ENCODE data around the gene KCNK1. TPM values are rescaled to one million over a fixed set of nuclear protein-coding genes. Genes with fewer than 3 reads are reported as not detected.

The KCNK1 gene
- total RNA-seq, 1 experiment from 2014 or later = 31.1 TPM

DNA sequence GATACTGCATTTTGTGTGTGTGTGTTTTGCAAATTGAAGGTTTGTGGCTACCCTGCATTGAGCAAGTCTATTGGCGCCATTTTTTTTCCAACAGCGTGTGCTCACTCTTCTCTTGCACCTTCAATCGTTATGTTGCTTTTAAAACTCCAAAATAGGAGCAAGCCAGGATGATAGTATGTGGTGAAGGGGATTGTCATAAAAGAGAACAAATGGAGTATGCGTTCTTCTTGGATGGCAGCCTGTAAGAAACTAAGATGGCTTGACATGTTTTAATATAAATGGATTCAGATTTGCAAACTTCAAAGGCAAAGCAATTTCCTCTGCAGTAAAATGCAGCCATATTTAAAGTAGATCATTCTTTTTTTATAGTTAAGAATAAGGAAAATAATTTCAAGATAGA, 43.2 kb upstream of the KCNK1 start:
- H3K36me3 ChIP-seq (ENCODE audit: low read depth, low read length) = no peaks in the 10 kb centered on the region
- H3K9me3 ChIP-seq (ENCODE audit: low read length) = no peaks in the 10 kb centered on the region
- H3K27ac ChIP-seq (ENCODE audit: low read length) = no peak overlapping the region
- ChIA-PET CTCF (no interaction called here), POLR2A (ENCODE audit: unreplicated experiment) (interaction anchor here (0.7 kb wide), 1 partner anchor 30 kb away, joined by 3 read pairs; no protein-coding TSS in a partner anchor)
- no peaks in the 10 kb centered on the region for H3K4me1 ChIP-seq (ENCODE audit: insufficient read depth, low read length)
- H3K27me3 ChIP-seq (ENCODE audit: low read length) = no peaks in the 10 kb centered on the region
- no peaks in the 10 kb centered on the region for H4K20me1 ChIP-seq (ENCODE audit: low read length)
- DNase-seq = no peak
- H3K4me2 ChIP-seq (ENCODE audit: low read length) = no peak overlapping the region
- TF ChIP-seq, protein P1, sequence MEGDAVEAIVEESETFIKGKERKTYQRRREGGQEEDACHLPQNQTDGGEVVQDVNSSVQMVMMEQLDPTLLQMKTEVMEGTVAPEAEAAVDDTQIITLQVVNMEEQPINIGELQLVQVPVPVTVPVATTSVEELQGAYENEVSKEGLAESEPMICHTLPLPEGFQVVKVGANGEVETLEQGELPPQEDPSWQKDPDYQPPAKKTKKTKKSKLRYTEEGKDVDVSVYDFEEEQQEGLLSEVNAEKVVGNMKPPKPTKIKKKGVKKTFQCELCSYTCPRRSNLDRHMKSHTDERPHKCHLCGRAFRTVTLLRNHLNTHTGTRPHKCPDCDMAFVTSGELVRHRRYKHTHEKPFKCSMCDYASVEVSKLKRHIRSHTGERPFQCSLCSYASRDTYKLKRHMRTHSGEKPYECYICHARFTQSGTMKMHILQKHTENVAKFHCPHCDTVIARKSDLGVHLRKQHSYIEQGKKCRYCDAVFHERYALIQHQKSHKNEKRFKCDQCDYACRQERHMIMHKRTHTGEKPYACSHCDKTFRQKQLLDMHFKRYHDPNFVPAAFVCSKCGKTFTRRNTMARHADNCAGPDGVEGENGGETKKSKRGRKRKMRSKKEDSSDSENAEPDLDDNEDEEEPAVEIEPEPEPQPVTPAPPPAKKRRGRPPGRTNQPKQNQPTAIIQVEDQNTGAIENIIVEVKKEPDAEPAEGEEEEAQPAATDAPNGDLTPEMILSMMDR (conservative IDR thresholded peaks at IDR 0.05; ENCODE audit: low read depth, low read length) = no peak
- TF ChIP-seq EZH2 (IDR thresholded peaks at IDR 0.05; ENCODE audit: low read length, unreplicated experiment) (no peak), EZH2phosphoT487 (IDR thresholded peaks at IDR 0.05; ENCODE audit: borderline replicate concordance, low read length) (no peak)
- H3K4me3 ChIP-seq (ENCODE audit: low read length) = no peak overlapping the region
- H3K9me2 ChIP-seq (replicated peaks; ENCODE audit: low read length) = no peaks in the 10 kb centered on the region
- no peaks in the 10 kb centered on the region for H3K79me2 ChIP-seq (ENCODE audit: low read length)
- no TSS peak for BruUV-seq (replicated peaks)
- no peak for ATAC-seq
- H3F3A ChIP-seq (ENCODE audit: low read length, unreplicated experiment) = no peaks in the 10 kb centered on the region
- intact Hi-C loops (cut with micrococcal nuclease) = no loop called here
- no peak overlapping the region for H3K9ac ChIP-seq (ENCODE audit: low read length)
- no peak overlapping the region for H2AFZ ChIP-seq (ENCODE audit: low read length)

DNA sequence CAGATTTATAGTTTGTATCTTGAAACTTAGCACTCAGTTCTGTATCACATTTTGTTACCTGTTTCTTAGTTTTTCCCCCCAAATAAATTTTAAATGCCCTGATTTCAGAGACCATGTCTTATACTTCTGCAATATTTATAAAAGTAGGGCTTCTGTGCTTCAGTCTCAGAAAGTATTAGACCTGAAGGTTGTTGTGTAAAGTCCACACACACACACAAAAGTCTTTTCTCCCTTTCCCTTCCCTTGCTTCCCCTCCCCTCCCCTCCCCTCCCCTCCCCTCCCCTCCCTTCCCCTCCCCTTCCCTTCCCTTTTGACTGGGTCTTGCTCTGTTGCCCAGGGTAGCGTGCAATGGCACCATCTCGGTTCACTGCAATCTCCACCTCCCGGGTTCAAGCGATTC, 41.0 kb upstream of the KCNK1 start:
- DNase-seq = no peak
- no TSS peak for BruUV-seq (replicated peaks)
- Histone ChIP-seq H3K9ac (ENCODE audit: low read length) (no peak overlapping the region), H3K27ac (ENCODE audit: low read length) (no peak overlapping the region), H3F3A (ENCODE audit: low read length, unreplicated experiment) (no peaks in the 10 kb centered on the region), H3K9me3 (ENCODE audit: low read length) (no peaks in the 10 kb centered on the region), H3K79me2 (ENCODE audit: low read length) (no peaks in the 10 kb centered on the region), H3K4me1 (ENCODE audit: insufficient read depth, low read length) (no peaks in the 10 kb centered on the region), H3K36me3 (ENCODE audit: low read depth, low read length) (no peaks in the 10 kb centered on the region), H4K20me1 (ENCODE audit: low read length) (no peaks in the 10 kb centered on the region), H2AFZ (ENCODE audit: low read length) (no peak overlapping the region), H3K4me3 (ENCODE audit: low read length) (no peak overlapping the region), H3K9me2 (replicated peaks; ENCODE audit: low read length) (no peaks in the 10 kb centered on the region), H3K27me3 (ENCODE audit: low read length) (no peaks in the 10 kb centered on the region), H3K4me2 (ENCODE audit: low read length) (no peak overlapping the region)
- TF ChIP-seq, protein P1 (conservative IDR thresholded peaks at IDR 0.05; ENCODE audit: low read depth, low read length) = no peak
- TF ChIP-seq EZH2 (IDR thresholded peaks at IDR 0.05; ENCODE audit: low read length, unreplicated experiment) (no peak), EZH2phosphoT487 (IDR thresholded peaks at IDR 0.05; ENCODE audit: borderline replicate concordance, low read length) (no peak)
- intact Hi-C loops (cut with micrococcal nuclease) = no loop called here
- POLR2A ChIA-PET (ENCODE audit: unreplicated experiment) = no interaction called here
- ATAC-seq = no peak
- CTCF ChIA-PET = no interaction called here

DNA sequence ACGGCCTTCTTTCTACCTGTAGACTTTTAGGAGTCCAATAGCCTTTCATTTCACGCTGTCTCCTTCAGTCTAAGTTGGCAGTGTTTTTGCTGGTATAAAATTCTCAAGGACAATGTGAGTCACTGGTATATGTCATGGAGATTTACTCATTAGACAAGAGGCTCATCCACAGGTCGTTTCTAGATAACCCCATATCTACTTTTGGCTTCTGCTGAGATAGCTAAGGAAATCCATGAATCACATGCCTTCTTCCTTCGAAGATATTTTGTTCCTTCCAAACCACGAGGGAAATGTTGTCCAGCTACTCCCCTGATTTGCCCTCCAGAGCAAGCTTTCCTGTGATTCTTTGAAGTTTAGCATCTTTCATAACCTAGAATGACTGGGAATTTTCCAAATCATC, 38.5 kb upstream of the KCNK1 start:
- BruUV-seq (replicated peaks) = no TSS peak
- ChIA-PET POLR2A (ENCODE audit: unreplicated experiment) (no interaction called here), CTCF (no interaction called here)
- Histone ChIP-seq H3K9ac (ENCODE audit: low read length) (no peak overlapping the region), H3K27ac (ENCODE audit: low read length) (no peak overlapping the region), H2AFZ (ENCODE audit: low read length) (no peak overlapping the region), H3K4me3 (ENCODE audit: low read length) (no peak overlapping the region), H4K20me1 (ENCODE audit: low read length) (no peaks in the 10 kb centered on the region), H3K9me3 (ENCODE audit: low read length) (no peaks in the 10 kb centered on the region), H3K27me3 (ENCODE audit: low read length) (no peaks in the 10 kb centered on the region), H3K9me2 (replicated peaks; ENCODE audit: low read length) (no peaks in the 10 kb centered on the region), H3F3A (ENCODE audit: low read length, unreplicated experiment) (no peaks in the 10 kb centered on the region), H3K36me3 (ENCODE audit: low read depth, low read length) (no peaks in the 10 kb centered on the region), H3K4me1 (ENCODE audit: insufficient read depth, low read length) (no peaks in the 10 kb centered on the region), H3K4me2 (ENCODE audit: low read length) (no peak overlapping the region), H3K79me2 (ENCODE audit: low read length) (no peaks in the 10 kb centered on the region)
- TF ChIP-seq, protein P1 (conservative IDR thresholded peaks at IDR 0.05; ENCODE audit: low read depth, low read length) = no peak
- TF ChIP-seq EZH2phosphoT487 (IDR thresholded peaks at IDR 0.05; ENCODE audit: borderline replicate concordance, low read length) = no peak
- no peak for TF ChIP-seq EZH2 (IDR thresholded peaks at IDR 0.05; ENCODE audit: low read length, unreplicated experiment)
- intact Hi-C loops (cut with micrococcal nuclease) = no loop called here
- ATAC-seq (no peak), DNase-seq (no peak)

Measured in PC-3 (cell line).